Stimulated activated CD4-positive, alpha-beta T cell treated with anti-CD3 and anti-CD28 coated beads, Interleukin-15, amount 100 ng/mL, for 24 hours (primary cell): ENCODE results near the gene TWNK.
A peak's percentile ranks its signal among the peaks of the same experiment; 100 is the strongest.
"Not testable (repeated sequence)": the region's sequence is repeated elsewhere in the genome, so short reads cannot be mapped to it uniquely, and the experiment has no call there.

ENCODE experiments used
- DNase-seq: peaks from one replicate; pipeline ENCODE4 v3.0.0-alpha.2; 2020

TWNK gene

GRCh38 chr10:101032637-101033224 is 45.4 kb downstream of the TWNK start:
- DNase-seq, result peak; percentile 76

GRCh38 chr10:101033276-101033675 is 45.9 kb downstream of the TWNK start:
- DNase-seq, result no peak

DNA sequence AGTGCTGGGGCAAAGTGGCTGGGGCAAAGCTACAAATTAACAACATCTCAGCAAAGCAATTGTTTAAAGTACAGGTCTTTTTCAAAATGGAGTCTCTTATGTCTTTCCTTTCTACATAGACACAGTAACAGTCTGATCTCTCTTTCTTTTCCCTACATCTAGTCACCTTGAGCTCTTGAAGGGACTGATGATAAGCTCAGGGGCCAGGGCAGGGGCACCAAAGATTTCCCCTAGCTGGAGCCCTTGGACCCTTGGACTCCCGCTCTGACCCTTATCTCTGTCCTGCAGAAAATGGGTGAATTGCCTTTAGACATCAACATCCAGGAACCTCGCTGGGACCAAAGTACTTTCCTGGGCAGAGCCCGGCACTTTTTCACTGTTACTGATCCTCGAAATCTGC is 47.1 kb downstream of the TWNK start:
- DNase-seq, result not testable (repeated sequence)

DNA sequence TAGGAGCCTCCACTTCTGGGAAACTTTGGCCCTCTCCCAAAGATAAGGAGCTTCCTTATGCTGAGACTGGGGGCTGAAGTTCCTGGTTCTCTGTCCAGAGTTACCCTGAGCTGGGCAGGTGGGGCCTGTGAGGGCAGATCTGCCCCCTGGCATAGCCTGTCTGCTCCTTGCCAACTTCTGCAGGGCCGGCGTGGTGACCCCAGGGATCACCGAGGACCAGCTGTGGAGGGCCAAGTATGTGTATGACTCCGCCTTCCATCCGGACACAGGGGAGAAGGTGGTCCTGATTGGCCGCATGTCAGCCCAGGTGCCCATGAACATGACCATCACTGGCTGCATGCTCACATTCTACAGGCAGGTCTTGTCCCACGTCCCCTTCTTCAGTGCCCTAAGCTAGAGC is 48.0 kb downstream of the TWNK start:
- no peak for DNase-seq

DNA sequence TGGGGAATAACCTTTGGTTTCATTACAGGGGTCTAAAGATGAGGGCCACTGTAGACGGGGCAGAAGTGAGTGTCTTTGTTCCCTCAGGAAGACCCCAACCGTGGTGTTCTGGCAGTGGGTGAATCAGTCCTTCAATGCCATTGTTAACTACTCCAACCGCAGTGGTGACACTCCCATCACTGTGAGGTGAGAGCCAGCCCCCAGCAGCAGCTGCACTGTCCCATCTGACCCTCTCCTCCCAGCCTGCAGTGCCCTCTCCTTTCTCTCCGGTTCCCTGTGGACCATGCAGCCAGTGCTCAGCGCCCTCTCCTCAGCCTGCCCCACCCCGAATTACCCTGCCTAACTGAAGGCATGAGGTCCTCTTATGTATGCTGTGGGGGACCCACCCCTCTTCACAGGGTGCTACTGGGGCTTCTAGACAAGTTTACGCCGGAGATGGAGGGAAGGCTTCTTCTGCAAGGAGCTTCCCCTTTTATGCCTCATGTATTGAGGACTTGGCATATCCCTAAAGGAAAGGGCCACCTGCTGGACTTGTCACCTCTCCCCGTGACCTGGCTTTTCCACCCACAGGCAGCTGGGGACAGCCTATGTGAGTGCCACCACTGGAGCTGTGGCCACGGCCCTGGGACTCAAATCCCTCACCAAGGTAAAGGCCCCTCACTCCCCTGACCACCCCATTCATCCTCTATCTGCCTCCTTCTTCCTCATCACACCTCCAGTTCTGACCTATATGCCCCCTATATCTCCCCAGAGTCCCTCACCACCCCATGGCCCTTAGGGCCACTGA is 48.8 kb downstream of the TWNK start:
- DNase-seq, result no peak

GRCh38 chr10:101036726-101037125 is 49.4 kb downstream of the TWNK start:
- DNase-seq, result no peak

DNA sequence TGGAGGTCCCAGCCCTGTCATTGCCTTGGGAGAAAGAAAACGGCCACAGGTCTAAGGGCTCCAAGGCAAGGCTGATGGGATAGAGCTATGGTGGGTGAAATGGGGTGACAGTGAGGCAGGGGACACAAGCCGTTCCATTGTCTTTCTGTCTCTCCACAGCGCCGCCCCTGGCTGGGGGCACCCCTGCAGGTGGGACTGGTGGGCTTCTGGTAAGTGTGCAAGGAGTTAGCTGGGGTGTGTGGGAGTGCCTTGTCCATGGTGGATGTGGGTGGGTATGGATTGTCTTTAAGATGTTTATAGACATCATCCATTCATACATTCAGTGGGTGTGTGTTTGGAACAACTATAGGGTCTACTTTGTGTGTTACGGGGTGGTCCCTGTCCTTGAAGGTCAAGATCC is 51.1 kb downstream of the TWNK start:
- DNase-seq, result no peak

GRCh38 chr10:101040061-101040460 is 52.7 kb downstream of the TWNK start:
- DNase-seq, result no peak

GRCh38 chr10:101040851-101041250 is 53.5 kb downstream of the TWNK start:
- no peak for DNase-seq

GRCh38 chr10:101041252-101041761 is 54.0 kb downstream of the TWNK start:
- peak; percentile 77 for DNase-seq

GRCh38 chr10:101042118-101042517 is 54.8 kb downstream of the TWNK start:
- no peak for DNase-seq

- peak; percentile 97 for DNase-seq
Observed at GRCh38 chr10:101042667-101043362, 55.5 kb downstream of the TWNK start.

DNA sequence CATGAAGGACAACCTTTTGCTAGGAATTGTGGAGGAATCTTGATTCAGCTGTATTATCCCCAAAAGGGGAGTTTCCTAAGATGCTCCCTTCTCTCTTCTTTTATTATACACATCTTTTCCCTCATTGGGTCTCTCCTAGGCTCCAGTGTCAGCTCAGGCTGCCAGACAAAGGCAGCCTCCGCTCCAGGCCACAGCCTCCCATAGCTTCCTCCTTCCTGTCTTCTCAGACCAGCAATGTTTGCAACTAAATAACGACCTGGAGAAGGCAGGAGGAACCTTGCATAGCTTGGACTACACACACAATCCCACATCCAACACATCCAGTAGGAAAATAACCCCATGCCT is 56.0 kb downstream of the TWNK start:
- DNase-seq, result no peak
